IMR-90 (cell line): ENCODE data around the gene GLMN. TPM values are rescaled to one million over a fixed set of nuclear protein-coding genes. Genes with fewer than 3 reads are reported as not detected.
A peak's percentile ranks its signal among the peaks of the same experiment; 100 is the strongest.

Source experiments
- ATAC-seq: fragments of 200-7000 bp; cut with Tn5 transposase; 2 replicates; pipeline ENCODE4 v1.9.1; 2020; ENCODE audit warnings: low read depth, mild to moderate bottlenecking, moderate library complexity
- BruUV-seq: library from RNA; stranded (reverse); fragments of 400-500 nt; replicated peaks from 2 replicates; lab custom pipeline; 2021; lab: Mats Ljungman, UMichigan
- CTCF ChIA-PET: fragments of 300-600 bp; formaldehyde crosslinking; extraction: SDS; loops from one replicate; lab custom pipeline; 2021; ENCODE audit warnings: antibody characterized with exemption; lab: Yijun Ruan, JAX
- POLR2A ChIA-PET: fragments of 300-600 bp; sonication (Branson Sonifier 250); formaldehyde crosslinking; loops from one replicate; lab custom pipeline; 2022; ENCODE audit warnings: antibody characterized with exemption; ENCODE audit not compliant: unreplicated experiment; lab: Charles Lee
- DNase-seq: peaks from one replicate; pipeline ENCODE4 v3.0.0; 2013
- H2AFZ ChIP-seq: replicated peaks from 2 replicates; pipeline ENCODE3; 2013; ENCODE audit warnings: low read length, mild to moderate bottlenecking; ENCODE audit not compliant: poor library complexity
- H2AK5ac ChIP-seq: 2 replicates; pipeline ENCODE4 v1.6.1; 2013; ENCODE audit warnings: low read depth, low read length, inconsistent platforms
- H2AK9ac ChIP-seq: replicated peaks from 2 replicates; pipeline ENCODE3; 2013; ENCODE audit warnings: mild to moderate bottlenecking, low read depth, low read length, moderate library complexity; ENCODE audit not compliant: poor library complexity
- H2BK120ac ChIP-seq: 2 replicates; pipeline ENCODE4 v1.6.1; 2013; ENCODE audit warnings: low read depth, low read length, inconsistent platforms
- H2BK15ac ChIP-seq: 3 replicates; pipeline ENCODE4 v1.6.1; 2013; ENCODE audit warnings: low read depth, low read length, inconsistent platforms
- H2BK20ac ChIP-seq: 2 replicates; pipeline ENCODE4 v1.6.1; 2013; ENCODE audit warnings: low read depth, mild to moderate bottlenecking, inconsistent platforms, low read length, moderate library complexity
- H2BK5ac ChIP-seq: 2 replicates; pipeline ENCODE4 v1.6.1; 2013; ENCODE audit warnings: mild to moderate bottlenecking, low read depth, low read length, inconsistent platforms; ENCODE audit not compliant: poor library complexity, severe bottlenecking
- H3K14ac ChIP-seq: replicated peaks from 2 replicates; pipeline ENCODE4 v1.6.1; 2013; ENCODE audit warnings: low read depth, low read length, inconsistent platforms
- H3K18ac ChIP-seq: 2 replicates; pipeline ENCODE4 v1.6.1; 2013; ENCODE audit warnings: low read depth, low read length, control low read depth
- H3K23ac ChIP-seq: 2 replicates; pipeline ENCODE4 v1.6.1; 2013; ENCODE audit warnings: low read depth, low read length, inconsistent platforms
- H3K27ac ChIP-seq: 2 replicates; pipeline ENCODE4 v1.5.1; 2013; ENCODE audit warnings: mild to moderate bottlenecking, control low read depth, low read length; ENCODE audit not compliant: insufficient read depth
- H3K27me3 ChIP-seq: 2 replicates; pipeline ENCODE4 v1.6.1; 2013; ENCODE audit warnings: low read length; ENCODE audit not compliant: control insufficient read depth, insufficient read depth
- H3K36me3 ChIP-seq: 2 replicates; pipeline ENCODE4 v1.6.1; 2013; ENCODE audit warnings: low read length, mixed read lengths; ENCODE audit not compliant: control insufficient read depth, insufficient read depth
- H3K4ac ChIP-seq: 2 replicates; pipeline ENCODE4 v1.6.1; 2013; ENCODE audit warnings: low read depth, low read length, inconsistent platforms
- H3K4me1 ChIP-seq: 2 replicates; pipeline ENCODE4 v1.6.1; 2013; ENCODE audit warnings: low read length, mixed read lengths; ENCODE audit not compliant: control insufficient read depth, insufficient read depth
- H3K4me2 ChIP-seq: 2 replicates; pipeline ENCODE4 v1.6.1; 2013; ENCODE audit warnings: low read depth, mild to moderate bottlenecking, control low read depth, low read length, moderate library complexity
- H3K4me3 ChIP-seq: 2 replicates; pipeline ENCODE4 v1.5.1; 2013; ENCODE audit warnings: low read depth, mild to moderate bottlenecking, control low read depth, low read length, moderate library complexity; ENCODE audit not compliant: insufficient read depth
- H3K56ac ChIP-seq: 2 replicates; pipeline ENCODE4 v1.6.1; 2013; ENCODE audit warnings: low read length, inconsistent platforms; ENCODE audit not compliant: insufficient read depth; ENCODE audit errors: extremely low read depth
- H3K79me1 ChIP-seq, 2 experiments: 2 replicates each; pipeline ENCODE4 v1.6.1; 2013; ENCODE audit warnings: low read length in 2 of 2, inconsistent platforms in 1 of 2, low read depth in 1 of 2
- H3K9ac ChIP-seq: 2 replicates; pipeline ENCODE4 v1.6.1; 2013; ENCODE audit warnings: low read depth, low read length, control low read depth
- H3K9me1 ChIP-seq: 2 replicates; pipeline ENCODE4 v1.6.1; 2013; ENCODE audit warnings: low read length, inconsistent platforms; ENCODE audit not compliant: insufficient read depth
- H3K9me3 ChIP-seq: 2 replicates; pipeline ENCODE4 v1.6.1; 2013; ENCODE audit warnings: low read length; ENCODE audit not compliant: control insufficient read depth, insufficient read depth
- H4K20me1 ChIP-seq: 2 replicates; pipeline ENCODE4 v1.6.1; 2013; ENCODE audit warnings: low read length, inconsistent platforms; ENCODE audit not compliant: insufficient read depth
- H4K5ac ChIP-seq: 2 replicates; pipeline ENCODE4 v1.6.1; 2013; ENCODE audit warnings: mild to moderate bottlenecking, low read depth, low read length, control low read depth
- H4K8ac ChIP-seq, 2 experiments: 2 replicates each; pipeline ENCODE4 v1.6.1; 2013; ENCODE audit warnings: low read depth in 2 of 2, low read length in 2 of 2, control low read depth in 1 of 2, inconsistent platforms in 1 of 2
- H4K91ac ChIP-seq: 2 replicates; pipeline ENCODE4 v1.6.1; 2013; ENCODE audit warnings: low read depth, low read length, inconsistent platforms; ENCODE audit not compliant: insufficient read depth
- BHLHE40 ChIP-seq: fragments of 150-350 bp; IDR thresholded peaks from 2 replicates; pipeline ENCODE4 v1.6.1; 2016; ENCODE audit warnings: mild to moderate bottlenecking, low read depth, low read length
- CEBPB ChIP-seq: IDR thresholded peaks from 2 replicates; pipeline ENCODE4 v1.6.1; 2012; ENCODE audit warnings: low read depth, low read length, improper control_type of control experiment
- WGBS, 2 experiments: methylation state at CpG; one replicate each; pipeline versions ENCODE4 v1.1.5 to v1.1.7; 2013; ENCODE audit warnings: missing lambda C conversion rate in 2 of 2; ENCODE audit not compliant: insufficient read length in 1 of 2; ENCODE audit errors: extremely low coverage in 2 of 2; 5-methylcytosine and 5-hydroxymethylcytosine counted together
- dilution Hi-C: fragments of 300-500 bp; cut with HindIII; formaldehyde crosslinking; loops from one replicate; pipeline ENCODE4 v1.14.3; 2018; ENCODE audit warnings: low sequenced_read_pairs; ENCODE audit not compliant: unreplicated experiment
- in situ Hi-C: fragments of 300-500 bp; cut with MboI; formaldehyde crosslinking; loops from 3 replicates; pipeline ENCODE4 v1.14.3; 2019; ENCODE audit warnings: low sequenced_read_pairs, inconsistent platforms, mixed read lengths
- intact Hi-C: fragments of 100-400 bp; cut with micrococcal nuclease; formaldehyde crosslinking; loops from 2 replicates; pipeline ENCODE4 v1.10.0; 2022
- polyA plus RNA-seq, 3 experiments: library from polyadenylated mRNA; depleted of rRNA; stranded (reverse); fragments of >200 nt; gene quantifications; 2 replicates each; pipeline ENCODE4 v1.2.3, GENCODE V29; 2012; ENCODE audit warnings: low replicate concordance in 1 of 3
- total RNA-seq: library from RNA; depleted of rRNA; stranded (reverse); fragments of >200 nt; gene quantifications from 2 replicates; pipeline ENCODE4 v1.2.3, GENCODE V29; 2012; rRNA removed

Gene GLMN
- total and polyA plus RNA-seq, 2 of the 4 experiments (the other 2 are of a cell fraction): 4.1 to 4.7 TPM

GRCh38 chr1:92201973-92202372 is 96.8 kb downstream of the GLMN start:
- no peaks in the 10 kb centered on the region for H3K36me3 ChIP-seq
- intact Hi-C loops (no loop called here), in situ Hi-C loops (no loop called here), dilution Hi-C loops (no loop called here)
- no peak overlapping the region for H4K5ac ChIP-seq
- no peak overlapping the region for H3K27ac ChIP-seq
- no peak overlapping the region for H3K4me2 ChIP-seq
- no peak overlapping the region for H3K56ac ChIP-seq
- WGBS, 2 experiments: no CpG with 5 or more reads among the region's 5 CpGs
- no peaks in the 10 kb centered on the region for H4K20me1 ChIP-seq
- H3K4me1 ChIP-seq: no peaks in the 10 kb centered on the region
- ATAC-seq: no peak
- H3K9ac ChIP-seq: no peak overlapping the region
- peaks cover 2% of the 10 kb centered on the region; the same call in 1 of the 2 replicates for H3K9me3 ChIP-seq
- H3K4ac ChIP-seq: no peak overlapping the region
- H3K4me3 ChIP-seq: no peak overlapping the region
- no peak overlapping the region for H4K91ac ChIP-seq
- no peak overlapping the region for H3K18ac ChIP-seq
- peak; percentile 40; the same call in 1 of the 2 replicates for TF ChIP-seq CEBPB
- TF ChIP-seq BHLHE40: no peak
- no peak overlapping the region for H2AFZ ChIP-seq
- no peak overlapping the region for H3K23ac ChIP-seq
- H2BK120ac ChIP-seq: no peak overlapping the region
- BruUV-seq: no TSS peak
- H3K14ac ChIP-seq: no peak overlapping the region
- H2BK15ac ChIP-seq: no peak overlapping the region; the same call in 2 of the 3 replicates
- ChIA-PET POLR2A (no interaction called here), CTCF (no interaction called here)
- H2AK5ac ChIP-seq: no peak overlapping the region
- no peak overlapping the region for H2AK9ac ChIP-seq
- no peaks in the 10 kb centered on the region for H3K79me1 ChIP-seq
- peak overlapping the region; percentile 4 to 34; a peak in 1 of 4 replicates for H4K8ac ChIP-seq
- no peak for DNase-seq
- H3K27me3 ChIP-seq: no peaks in the 10 kb centered on the region
- H3K9me1 ChIP-seq: no peaks in the 10 kb centered on the region; the same call in 1 of the 2 replicates
- no peak overlapping the region for H2BK5ac ChIP-seq
- H2BK20ac ChIP-seq: no peak overlapping the region

Other genes starting within 250 kb of the GLMN start
- not detected in 2 replicates for gene SETSIP, start 223.6 kb downstream of the GLMN start, total RNA-seq
- not detected in 2 replicates for gene SETSIP, start 223.6 kb downstream of the GLMN start, polyA plus RNA-seq (2012; rRNA removed)
- 2.0 and 3.6 TPM in 2 replicates for gene BTBD8, start 218.6 kb downstream of the GLMN start, total RNA-seq
- 0.62 and 0.94 TPM in 2 replicates for gene BTBD8, start 218.6 kb downstream of the GLMN start, polyA plus RNA-seq (2012; rRNA removed)
- gene C1orf146, start 81.1 kb downstream of the GLMN start, total RNA-seq: not detected in 2 replicates
- not detected in 2 replicates for gene C1orf146, start 81.1 kb downstream of the GLMN start, polyA plus RNA-seq (2012; rRNA removed)
- gene RPAP2, start 72 bp upstream of the GLMN start, total RNA-seq: 13.6 TPM in 2 replicates
- gene RPAP2, start 72 bp upstream of the GLMN start, polyA plus RNA-seq (2012; rRNA removed): 3.9 and 7.1 TPM in 2 replicates
- gene GFI1, start 187.9 kb upstream of the GLMN start, total RNA-seq: under 0.01 TPM in 2 replicates
- gene GFI1, start 187.9 kb upstream of the GLMN start, polyA plus RNA-seq (2012; rRNA removed): 0.16 and 0.21 TPM in 2 replicates